ENCODE data around the gene VASH2. TPM values are rescaled to one million over a fixed set of nuclear protein-coding genes. Genes with fewer than 3 reads are reported as not detected.

Gene VASH2
- total RNA-seq, 1 experiment from 2014 or later: 303 TPM

DNA sequence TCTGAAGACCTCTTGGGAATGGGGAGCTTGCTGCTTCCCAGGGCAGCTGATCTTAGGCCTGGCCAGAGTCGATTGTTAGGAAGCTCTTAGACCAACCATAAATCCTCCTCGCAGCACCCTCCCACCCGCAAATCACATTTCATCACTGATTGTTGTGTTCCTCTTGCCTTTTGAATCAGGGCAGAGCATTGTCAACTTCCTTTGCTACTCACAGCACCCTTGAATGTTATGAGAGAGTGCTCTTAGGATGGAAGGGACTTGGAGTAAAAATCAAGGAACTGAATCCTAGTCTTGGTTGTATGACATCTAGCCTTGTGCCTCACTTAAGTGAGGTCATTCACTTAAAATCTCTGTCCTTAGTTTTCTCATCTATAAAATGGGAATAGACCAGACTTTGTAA, 3.0 kb downstream of the VASH2 start:
- ChIA-PET POLR2A (no interaction called here), CTCF (interaction anchor here (1.2 to 2.7 kb wide), 2 partner anchors 32 to 288 kb away, joined by 3 to 7 read pairs; no protein-coding TSS in a partner anchor)
- ATAC-seq (no peak), DNase-seq (ENCODE audit: low spot score) (no peak)
- Mint-ChIP-seq H3K27me3 (ENCODE audit: low read depth) (peaks cover 9% of the 10 kb centered on the region), H3K4me1 (peaks cover 72% of the 10 kb centered on the region), H3K36me3 (peaks cover 75% of the 10 kb centered on the region), H3K4me3 (peak overlapping the region; percentile 88), H3K9me3 (peaks cover 6% of the 10 kb centered on the region), H3K27ac (peak overlapping the region; percentile 92)
- TF ChIP-seq, protein P1, sequence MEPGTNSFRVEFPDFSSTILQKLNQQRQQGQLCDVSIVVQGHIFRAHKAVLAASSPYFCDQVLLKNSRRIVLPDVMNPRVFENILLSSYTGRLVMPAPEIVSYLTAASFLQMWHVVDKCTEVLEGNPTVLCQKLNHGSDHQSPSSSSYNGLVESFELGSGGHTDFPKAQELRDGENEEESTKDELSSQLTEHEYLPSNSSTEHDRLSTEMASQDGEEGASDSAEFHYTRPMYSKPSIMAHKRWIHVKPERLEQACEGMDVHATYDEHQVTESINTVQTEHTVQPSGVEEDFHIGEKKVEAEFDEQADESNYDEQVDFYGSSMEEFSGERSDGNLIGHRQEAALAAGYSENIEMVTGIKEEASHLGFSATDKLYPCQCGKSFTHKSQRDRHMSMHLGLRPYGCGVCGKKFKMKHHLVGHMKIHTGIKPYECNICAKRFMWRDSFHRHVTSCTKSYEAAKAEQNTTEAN (CRISPR knock-in tag; IDR thresholded peaks at IDR 0.05): no peak
- TF ChIP-seq, protein P2, sequence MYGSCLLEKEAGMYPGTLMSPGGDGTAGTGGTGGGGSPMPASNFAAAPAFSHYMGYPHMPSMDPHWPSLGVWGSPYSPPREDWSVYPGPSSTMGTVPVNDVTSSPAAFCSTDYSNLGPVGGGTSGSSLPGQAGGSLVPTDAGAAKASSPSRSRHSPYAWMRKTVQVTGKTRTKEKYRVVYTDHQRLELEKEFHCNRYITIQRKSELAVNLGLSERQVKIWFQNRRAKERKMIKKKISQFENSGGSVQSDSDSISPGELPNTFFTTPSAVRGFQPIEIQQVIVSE (CRISPR knock-in tag; IDR thresholded peaks at IDR 0.05; ENCODE audit: borderline replicate concordance): no peak
- TF ChIP-seq, protein P3, sequence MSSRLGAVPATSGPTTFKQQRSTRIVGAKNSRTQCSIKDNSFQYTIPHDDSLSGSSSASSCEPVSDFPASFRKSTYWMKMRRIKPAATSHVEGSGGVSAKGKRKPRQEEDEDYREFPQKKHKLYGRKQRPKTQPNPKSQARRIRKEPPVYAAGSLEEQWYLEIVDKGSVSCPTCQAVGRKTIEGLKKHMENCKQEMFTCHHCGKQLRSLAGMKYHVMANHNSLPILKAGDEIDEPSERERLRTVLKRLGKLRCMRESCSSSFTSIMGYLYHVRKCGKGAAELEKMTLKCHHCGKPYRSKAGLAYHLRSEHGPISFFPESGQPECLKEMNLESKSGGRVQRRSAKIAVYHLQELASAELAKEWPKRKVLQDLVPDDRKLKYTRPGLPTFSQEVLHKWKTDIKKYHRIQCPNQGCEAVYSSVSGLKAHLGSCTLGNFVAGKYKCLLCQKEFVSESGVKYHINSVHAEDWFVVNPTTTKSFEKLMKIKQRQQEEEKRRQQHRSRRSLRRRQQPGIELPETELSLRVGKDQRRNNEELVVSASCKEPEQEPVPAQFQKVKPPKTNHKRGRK (CRISPR knock-in tag; IDR thresholded peaks at IDR 0.05; ENCODE audit: borderline replicate concordance): no peak
- TF ChIP-seq, protein P4, sequence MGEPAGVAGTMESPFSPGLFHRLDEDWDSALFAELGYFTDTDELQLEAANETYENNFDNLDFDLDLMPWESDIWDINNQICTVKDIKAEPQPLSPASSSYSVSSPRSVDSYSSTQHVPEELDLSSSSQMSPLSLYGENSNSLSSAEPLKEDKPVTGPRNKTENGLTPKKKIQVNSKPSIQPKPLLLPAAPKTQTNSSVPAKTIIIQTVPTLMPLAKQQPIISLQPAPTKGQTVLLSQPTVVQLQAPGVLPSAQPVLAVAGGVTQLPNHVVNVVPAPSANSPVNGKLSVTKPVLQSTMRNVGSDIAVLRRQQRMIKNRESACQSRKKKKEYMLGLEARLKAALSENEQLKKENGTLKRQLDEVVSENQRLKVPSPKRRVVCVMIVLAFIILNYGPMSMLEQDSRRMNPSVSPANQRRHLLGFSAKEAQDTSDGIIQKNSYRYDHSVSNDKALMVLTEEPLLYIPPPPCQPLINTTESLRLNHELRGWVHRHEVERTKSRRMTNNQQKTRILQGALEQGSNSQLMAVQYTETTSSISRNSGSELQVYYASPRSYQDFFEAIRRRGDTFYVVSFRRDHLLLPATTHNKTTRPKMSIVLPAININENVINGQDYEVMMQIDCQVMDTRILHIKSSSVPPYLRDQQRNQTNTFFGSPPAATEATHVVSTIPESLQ (CRISPR knock-in tag; IDR thresholded peaks at IDR 0.05): no peak
- TF ChIP-seq RORB (CRISPR knock-in tag; IDR thresholded peaks at IDR 0.05) (no peak), CREM (CRISPR knock-in tag; IDR thresholded peaks at IDR 0.05) (no peak), FOXK1 (CRISPR knock-in tag; IDR thresholded peaks at IDR 0.05) (no peak), GTF2I (CRISPR knock-in tag; conservative IDR thresholded peaks at IDR 0.05) (no peak), SMAD3 (CRISPR knock-in tag; IDR thresholded peaks at IDR 0.05; ENCODE audit: borderline replicate concordance) (no peak), NFYB (CRISPR knock-in tag; conservative IDR thresholded peaks at IDR 0.05; ENCODE audit: low read depth) (no peak), CBFB (CRISPR knock-in tag; IDR thresholded peaks at IDR 0.05; ENCODE audit: low read depth) (no peak)
- TF ChIP-seq, protein P5, sequence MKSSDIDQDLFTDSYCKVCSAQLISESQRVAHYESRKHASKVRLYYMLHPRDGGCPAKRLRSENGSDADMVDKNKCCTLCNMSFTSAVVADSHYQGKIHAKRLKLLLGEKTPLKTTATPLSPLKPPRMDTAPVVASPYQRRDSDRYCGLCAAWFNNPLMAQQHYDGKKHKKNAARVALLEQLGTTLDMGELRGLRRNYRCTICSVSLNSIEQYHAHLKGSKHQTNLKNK (CRISPR knock-in tag; IDR thresholded peaks at IDR 0.05): no peak
- TF ChIP-seq, protein P6, sequence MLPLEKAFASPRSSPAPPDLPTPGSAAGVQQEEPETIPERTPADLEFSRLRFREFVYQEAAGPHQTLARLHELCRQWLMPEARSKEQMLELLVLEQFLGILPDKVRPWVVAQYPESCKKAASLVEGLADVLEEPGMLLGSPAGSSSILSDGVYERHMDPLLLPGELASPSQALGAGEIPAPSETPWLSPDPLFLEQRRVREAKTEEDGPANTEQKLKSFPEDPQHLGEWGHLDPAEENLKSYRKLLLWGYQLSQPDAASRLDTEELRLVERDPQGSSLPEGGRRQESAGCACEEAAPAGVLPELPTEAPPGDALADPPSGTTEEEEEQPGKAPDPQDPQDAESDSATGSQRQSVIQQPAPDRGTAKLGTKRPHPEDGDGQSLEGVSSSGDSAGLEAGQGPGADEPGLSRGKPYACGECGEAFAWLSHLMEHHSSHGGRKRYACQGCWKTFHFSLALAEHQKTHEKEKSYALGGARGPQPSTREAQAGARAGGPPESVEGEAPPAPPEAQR (CRISPR knock-in tag; IDR thresholded peaks at IDR 0.05): no peak
- TF ChIP-seq, protein P7, sequence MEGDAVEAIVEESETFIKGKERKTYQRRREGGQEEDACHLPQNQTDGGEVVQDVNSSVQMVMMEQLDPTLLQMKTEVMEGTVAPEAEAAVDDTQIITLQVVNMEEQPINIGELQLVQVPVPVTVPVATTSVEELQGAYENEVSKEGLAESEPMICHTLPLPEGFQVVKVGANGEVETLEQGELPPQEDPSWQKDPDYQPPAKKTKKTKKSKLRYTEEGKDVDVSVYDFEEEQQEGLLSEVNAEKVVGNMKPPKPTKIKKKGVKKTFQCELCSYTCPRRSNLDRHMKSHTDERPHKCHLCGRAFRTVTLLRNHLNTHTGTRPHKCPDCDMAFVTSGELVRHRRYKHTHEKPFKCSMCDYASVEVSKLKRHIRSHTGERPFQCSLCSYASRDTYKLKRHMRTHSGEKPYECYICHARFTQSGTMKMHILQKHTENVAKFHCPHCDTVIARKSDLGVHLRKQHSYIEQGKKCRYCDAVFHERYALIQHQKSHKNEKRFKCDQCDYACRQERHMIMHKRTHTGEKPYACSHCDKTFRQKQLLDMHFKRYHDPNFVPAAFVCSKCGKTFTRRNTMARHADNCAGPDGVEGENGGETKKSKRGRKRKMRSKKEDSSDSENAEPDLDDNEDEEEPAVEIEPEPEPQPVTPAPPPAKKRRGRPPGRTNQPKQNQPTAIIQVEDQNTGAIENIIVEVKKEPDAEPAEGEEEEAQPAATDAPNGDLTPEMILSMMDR (IDR thresholded peaks at IDR 0.05): no peak
- TF ChIP-seq, protein P8, sequence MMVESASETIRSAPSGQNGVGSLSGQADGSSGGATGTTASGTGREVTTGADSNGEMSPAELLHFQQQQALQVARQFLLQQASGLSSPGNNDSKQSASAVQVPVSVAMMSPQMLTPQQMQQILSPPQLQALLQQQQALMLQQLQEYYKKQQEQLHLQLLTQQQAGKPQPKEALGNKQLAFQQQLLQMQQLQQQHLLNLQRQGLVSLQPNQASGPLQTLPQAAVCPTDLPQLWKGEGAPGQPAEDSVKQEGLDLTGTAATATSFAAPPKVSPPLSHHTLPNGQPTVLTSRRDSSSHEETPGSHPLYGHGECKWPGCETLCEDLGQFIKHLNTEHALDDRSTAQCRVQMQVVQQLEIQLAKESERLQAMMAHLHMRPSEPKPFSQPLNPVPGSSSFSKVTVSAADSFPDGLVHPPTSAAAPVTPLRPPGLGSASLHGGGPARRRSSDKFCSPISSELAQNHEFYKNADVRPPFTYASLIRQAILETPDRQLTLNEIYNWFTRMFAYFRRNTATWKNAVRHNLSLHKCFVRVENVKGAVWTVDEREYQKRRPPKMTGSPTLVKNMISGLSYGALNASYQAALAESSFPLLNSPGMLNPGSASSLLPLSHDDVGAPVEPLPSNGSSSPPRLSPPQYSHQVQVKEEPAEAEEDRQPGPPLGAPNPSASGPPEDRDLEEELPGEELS (CRISPR knock-in tag; IDR thresholded peaks at IDR 0.05): no peak

Data from WTC11 (cell line).